ENCODE results near the gene PKD1.

Gene PKD1

DNA sequence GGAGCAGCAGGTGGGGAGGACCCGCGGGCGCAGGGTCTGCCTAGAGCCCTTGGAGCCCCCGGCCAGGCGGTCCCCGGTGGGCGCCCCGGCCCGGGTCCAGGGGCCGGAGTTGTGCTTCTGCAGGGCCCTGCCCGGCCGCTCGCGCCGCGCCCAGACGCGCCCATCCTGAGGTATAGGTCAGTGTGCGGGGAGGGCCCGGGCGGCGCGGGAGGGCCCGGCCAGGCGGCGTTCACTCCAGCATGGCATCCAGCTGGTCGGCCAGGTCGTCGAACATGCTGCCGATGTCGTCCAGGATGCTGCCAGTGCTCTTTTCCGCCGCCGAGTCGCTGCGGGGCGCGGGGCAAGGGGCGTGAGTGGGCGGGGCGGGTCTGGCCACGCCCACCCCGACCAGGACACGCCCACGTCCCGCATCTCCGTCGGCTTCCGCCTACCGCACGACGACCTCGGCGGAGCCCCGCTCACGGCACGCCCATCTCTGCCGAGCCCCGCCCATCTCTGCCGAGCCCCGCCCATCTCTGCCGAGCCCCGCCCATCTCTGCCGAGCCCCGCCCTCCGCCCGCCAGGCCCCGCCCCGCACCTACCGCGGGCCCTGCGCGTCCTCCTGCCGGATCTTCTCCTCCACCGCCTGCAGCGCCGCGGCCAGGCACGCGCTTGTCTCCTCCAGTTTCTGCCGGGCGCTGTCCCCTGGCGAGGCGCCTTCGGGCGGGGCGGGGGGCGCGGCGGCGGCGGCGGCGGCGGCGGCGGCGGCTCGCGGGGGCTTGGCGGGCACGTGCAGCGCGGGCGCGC, 42.8 kb upstream of the PKD1 start:
- no peak overlapping the region for H3K27ac ChIP-seq (ENCODE audit: insufficient read depth, low read depth, low read length, poor library complexity, severe bottlenecking)
- WGBS, 2 experiments, result 66 to 73% methylated on average over 106 of the region's 106 CpGs
- H3K4me3 ChIP-seq (ENCODE audit: insufficient read depth, low read depth, low read length), result no peak overlapping the region
- H3K9me3 ChIP-seq (ENCODE audit: control insufficient read depth, low read length), result no peaks in the 10 kb centered on the region
- H3K27me3 ChIP-seq (ENCODE audit: control insufficient read depth, insufficient read depth, low read length, poor library complexity, severe bottlenecking), result no peaks in the 10 kb centered on the region
- H3K36me3 ChIP-seq (ENCODE audit: control insufficient read depth, insufficient read depth, low read length), result peaks cover 18% of the 10 kb centered on the region
- H3K4me1 ChIP-seq (ENCODE audit: control insufficient read depth, insufficient read depth, low read length), result peaks cover 5% of the 10 kb centered on the region

DNA sequence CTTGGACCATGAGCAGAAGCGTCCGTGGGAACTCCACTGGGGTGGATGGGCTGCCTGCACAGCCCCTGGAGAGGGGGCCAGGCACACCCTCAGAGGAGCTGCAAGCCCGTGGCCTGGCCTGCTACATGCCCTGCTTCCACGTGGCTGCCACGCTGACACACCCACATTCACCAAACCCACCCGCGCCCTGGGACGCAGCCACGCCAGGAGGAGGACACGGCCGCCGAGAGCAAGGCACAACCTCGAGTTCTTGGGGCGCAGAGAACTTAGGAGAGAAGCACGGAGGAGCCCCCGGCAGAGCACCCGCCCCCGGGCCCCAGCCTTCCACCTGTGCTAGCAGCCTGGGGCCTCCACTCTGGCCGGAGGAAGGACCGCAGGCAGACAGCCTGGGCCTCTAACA, 41.9 kb upstream of the PKD1 start:
- no peak overlapping the region for H3K27ac ChIP-seq (ENCODE audit: insufficient read depth, low read depth, low read length, poor library complexity, severe bottlenecking)
- peaks cover 5% of the 10 kb centered on the region for H3K4me1 ChIP-seq (ENCODE audit: control insufficient read depth, insufficient read depth, low read length)
- no peaks in the 10 kb centered on the region for H3K9me3 ChIP-seq (ENCODE audit: control insufficient read depth, low read length)
- no peaks in the 10 kb centered on the region for H3K27me3 ChIP-seq (ENCODE audit: control insufficient read depth, insufficient read depth, low read length, poor library complexity, severe bottlenecking)
- peaks cover 18% of the 10 kb centered on the region for H3K36me3 ChIP-seq (ENCODE audit: control insufficient read depth, insufficient read depth, low read length)
- 95 to 96% methylated on average over 20 of the region's 20 CpGs for WGBS, 2 experiments
- H3K4me3 ChIP-seq (ENCODE audit: insufficient read depth, low read depth, low read length), result no peak overlapping the region

DNA sequence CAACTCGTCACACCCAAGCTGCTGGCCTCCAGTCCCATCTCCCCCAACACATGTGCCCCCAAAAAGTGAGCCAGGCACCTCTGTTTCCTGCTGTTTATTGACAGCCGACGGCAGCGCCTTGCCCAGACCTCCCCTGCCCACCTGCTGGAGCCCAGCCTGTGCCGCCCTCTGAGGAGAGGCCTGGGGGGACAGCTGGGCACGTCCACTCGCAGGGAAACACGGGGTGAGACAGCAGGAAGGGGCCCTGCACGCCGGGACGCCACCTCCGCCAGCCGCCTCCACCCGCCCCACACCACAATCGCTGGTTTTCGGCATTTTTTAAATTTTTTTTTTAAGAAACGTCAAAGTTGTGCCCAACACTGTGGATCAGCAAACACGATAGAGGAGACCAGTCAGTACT, 41.4 kb upstream of the PKD1 start:
- H3K36me3 ChIP-seq (ENCODE audit: control insufficient read depth, insufficient read depth, low read length), result peaks cover 18% of the 10 kb centered on the region
- H3K27ac ChIP-seq (ENCODE audit: insufficient read depth, low read depth, low read length, poor library complexity, severe bottlenecking), result no peak overlapping the region
- WGBS, 2 experiments, result 95% methylated on average over 18 of the region's 18 CpGs
- no peak overlapping the region for H3K4me3 ChIP-seq (ENCODE audit: insufficient read depth, low read depth, low read length)
- H3K4me1 ChIP-seq (ENCODE audit: control insufficient read depth, insufficient read depth, low read length), result peaks cover 5% of the 10 kb centered on the region
- no peaks in the 10 kb centered on the region for H3K27me3 ChIP-seq (ENCODE audit: control insufficient read depth, insufficient read depth, low read length, poor library complexity, severe bottlenecking)
- no peaks in the 10 kb centered on the region for H3K9me3 ChIP-seq (ENCODE audit: control insufficient read depth, low read length)

DNA sequence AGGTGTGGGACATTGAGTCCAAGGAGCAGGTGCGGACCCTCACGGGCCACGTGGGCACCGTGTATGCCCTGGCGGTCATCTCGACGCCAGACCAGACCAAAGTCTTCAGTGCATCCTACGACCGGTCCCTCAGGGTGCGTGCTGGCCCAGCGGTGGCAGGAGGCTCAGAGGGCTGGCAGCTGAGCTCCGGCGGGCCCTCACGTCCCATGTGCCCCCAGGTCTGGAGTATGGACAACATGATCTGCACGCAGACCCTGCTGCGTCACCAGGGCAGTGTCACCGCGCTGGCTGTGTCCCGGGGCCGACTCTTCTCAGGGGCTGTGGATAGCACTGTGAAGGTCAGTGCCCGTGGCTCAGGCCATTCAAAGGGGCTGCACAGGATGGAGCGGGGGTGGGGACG, 40.3 kb upstream of the PKD1 start:
- WGBS, 2 experiments, result 97% methylated on average over 23 of the region's 23 CpGs
- Histone ChIP-seq H3K4me1 (ENCODE audit: control insufficient read depth, insufficient read depth, low read length) (peaks cover under 1% of the 10 kb centered on the region), H3K4me3 (ENCODE audit: insufficient read depth, low read depth, low read length) (no peak overlapping the region), H3K27ac (ENCODE audit: insufficient read depth, low read depth, low read length, poor library complexity, severe bottlenecking) (no peak overlapping the region), H3K36me3 (ENCODE audit: control insufficient read depth, insufficient read depth, low read length) (peaks cover 18% of the 10 kb centered on the region), H3K9me3 (ENCODE audit: control insufficient read depth, low read length) (no peaks in the 10 kb centered on the region), H3K27me3 (ENCODE audit: control insufficient read depth, insufficient read depth, low read length, poor library complexity, severe bottlenecking) (no peaks in the 10 kb centered on the region)

DNA sequence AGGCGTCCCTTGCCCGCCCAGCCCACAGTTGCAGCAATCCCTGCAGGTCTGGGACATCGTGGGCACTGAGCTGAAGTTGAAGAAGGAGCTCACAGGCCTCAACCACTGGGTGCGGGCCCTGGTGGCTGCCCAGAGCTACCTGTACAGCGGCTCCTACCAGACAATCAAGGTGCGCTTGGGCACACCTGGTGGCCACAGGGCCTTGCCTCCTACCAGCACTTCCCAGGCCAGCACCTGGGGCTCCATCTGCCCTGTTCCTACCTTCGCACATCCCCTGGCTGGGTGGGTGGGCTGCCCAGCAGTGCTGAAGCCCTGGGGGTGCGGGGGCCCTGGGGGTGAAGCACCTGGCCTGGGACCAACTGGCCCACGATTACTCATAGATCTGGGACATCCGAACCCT, 39.8 kb upstream of the PKD1 start:
- Histone ChIP-seq H3K27ac (ENCODE audit: insufficient read depth, low read depth, low read length, poor library complexity, severe bottlenecking) (no peak overlapping the region), H3K9me3 (ENCODE audit: control insufficient read depth, low read length) (no peaks in the 10 kb centered on the region), H3K27me3 (ENCODE audit: control insufficient read depth, insufficient read depth, low read length, poor library complexity, severe bottlenecking) (no peaks in the 10 kb centered on the region), H3K4me3 (ENCODE audit: insufficient read depth, low read depth, low read length) (no peak overlapping the region), H3K36me3 (ENCODE audit: control insufficient read depth, insufficient read depth, low read length) (peaks cover 18% of the 10 kb centered on the region), H3K4me1 (ENCODE audit: control insufficient read depth, insufficient read depth, low read length) (no peaks in the 10 kb centered on the region)
- 94 to 96% methylated on average over 10 of the region's 10 CpGs for WGBS, 2 experiments

DNA sequence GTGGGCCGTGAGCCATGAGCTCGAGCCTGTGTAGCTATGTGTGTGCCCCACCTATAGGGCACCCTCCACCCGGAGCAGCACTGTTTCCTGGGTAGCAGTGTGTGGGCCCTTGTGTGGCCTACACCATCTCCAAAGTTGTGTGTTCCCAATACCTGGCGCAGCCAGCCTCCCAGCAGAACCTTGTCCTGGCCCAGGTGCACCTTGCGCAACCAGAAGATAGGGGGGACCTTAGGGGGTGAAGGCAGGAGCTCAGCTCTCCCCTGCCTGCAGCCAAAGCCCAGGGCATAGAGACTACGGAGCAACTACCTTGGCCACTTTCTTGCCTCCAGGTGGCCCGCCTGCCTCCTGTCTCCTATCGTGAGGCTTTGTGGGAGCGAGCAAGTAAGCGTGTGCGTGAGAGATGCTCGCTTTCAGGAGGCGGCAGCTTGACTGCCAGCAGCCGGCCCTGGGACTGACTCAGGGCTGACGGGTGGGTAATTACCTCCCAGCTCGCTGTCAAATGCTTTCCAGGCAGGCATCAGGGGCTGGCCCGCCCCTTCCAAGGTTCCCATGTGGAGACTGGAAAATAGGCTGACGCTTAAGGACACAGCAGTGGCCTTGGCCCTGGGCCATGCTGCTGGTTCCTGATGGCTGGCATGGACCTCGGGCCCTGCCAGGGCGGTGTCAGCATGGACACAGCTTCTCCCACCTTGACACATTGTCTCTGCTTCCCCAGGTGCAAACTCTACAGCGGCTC, 38.9 kb upstream of the PKD1 start:
- WGBS, 2 experiments, result 95 to 96% methylated on average over 21 of the region's 21 CpGs
- H3K27me3 ChIP-seq (ENCODE audit: control insufficient read depth, insufficient read depth, low read length, poor library complexity, severe bottlenecking), result no peaks in the 10 kb centered on the region
- peaks cover 18% of the 10 kb centered on the region for H3K36me3 ChIP-seq (ENCODE audit: control insufficient read depth, insufficient read depth, low read length)
- H3K4me3 ChIP-seq (ENCODE audit: insufficient read depth, low read depth, low read length), result no peak overlapping the region
- no peaks in the 10 kb centered on the region for H3K4me1 ChIP-seq (ENCODE audit: control insufficient read depth, insufficient read depth, low read length)
- H3K27ac ChIP-seq (ENCODE audit: insufficient read depth, low read depth, low read length, poor library complexity, severe bottlenecking), result no peak overlapping the region
- H3K9me3 ChIP-seq (ENCODE audit: control insufficient read depth, low read length), result no peaks in the 10 kb centered on the region

DNA sequence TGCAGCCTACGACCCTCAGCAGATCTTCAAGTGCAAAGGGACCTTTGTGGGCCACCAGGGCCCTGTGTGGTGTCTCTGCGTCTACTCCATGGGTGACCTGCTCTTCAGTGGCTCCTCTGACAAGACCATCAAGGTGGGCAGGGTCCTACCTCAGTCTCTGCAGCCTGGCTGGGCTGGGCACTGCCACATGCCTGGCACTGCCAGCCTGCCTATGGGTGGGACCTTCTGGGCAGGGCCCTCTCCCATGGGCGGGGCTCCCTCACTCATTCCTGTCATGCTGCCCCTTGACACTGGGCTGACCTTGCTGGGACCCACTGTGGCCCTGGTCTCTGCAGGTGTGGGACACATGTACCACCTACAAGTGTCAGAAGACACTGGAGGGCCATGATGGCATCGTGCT, 38.2 kb upstream of the PKD1 start:
- no peaks in the 10 kb centered on the region for H3K4me1 ChIP-seq (ENCODE audit: control insufficient read depth, insufficient read depth, low read length)
- no peak overlapping the region for H3K4me3 ChIP-seq (ENCODE audit: insufficient read depth, low read depth, low read length)
- H3K36me3 ChIP-seq (ENCODE audit: control insufficient read depth, insufficient read depth, low read length), result peaks cover 21% of the 10 kb centered on the region
- no peaks in the 10 kb centered on the region for H3K9me3 ChIP-seq (ENCODE audit: control insufficient read depth, low read length)
- H3K27me3 ChIP-seq (ENCODE audit: control insufficient read depth, insufficient read depth, low read length, poor library complexity, severe bottlenecking), result no peaks in the 10 kb centered on the region
- H3K27ac ChIP-seq (ENCODE audit: insufficient read depth, low read depth, low read length, poor library complexity, severe bottlenecking), result no peak overlapping the region
- WGBS, 2 experiments, result 94 to 97% methylated on average over 4 of the region's 4 CpGs

DNA sequence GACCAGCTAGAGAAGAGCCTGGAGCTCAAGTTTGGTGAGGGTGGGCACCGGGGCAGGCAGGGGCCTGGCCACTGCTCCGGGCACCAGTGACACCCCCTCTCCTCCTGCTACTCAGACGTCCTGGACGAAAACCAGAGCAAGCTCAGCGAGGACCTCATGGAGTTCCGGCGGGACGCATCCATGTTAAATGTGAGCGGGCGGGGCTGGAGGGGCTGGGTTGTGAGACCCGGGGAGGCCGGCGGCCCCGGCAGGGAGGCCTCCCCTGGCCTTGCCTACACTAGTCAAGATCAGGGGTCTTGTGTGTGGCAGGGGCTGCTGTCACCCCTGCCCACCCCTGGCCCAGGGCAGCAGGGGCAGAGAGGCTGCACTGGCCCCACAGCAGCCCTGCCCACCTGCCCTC, 37.7 kb upstream of the PKD1 start:
- 91 to 97% methylated on average over 14 of the region's 14 CpGs for WGBS, 2 experiments
- H3K4me1 ChIP-seq (ENCODE audit: control insufficient read depth, insufficient read depth, low read length), result no peaks in the 10 kb centered on the region
- H3K4me3 ChIP-seq (ENCODE audit: insufficient read depth, low read depth, low read length), result no peak overlapping the region
- no peaks in the 10 kb centered on the region for H3K27me3 ChIP-seq (ENCODE audit: control insufficient read depth, insufficient read depth, low read length, poor library complexity, severe bottlenecking)
- no peaks in the 10 kb centered on the region for H3K9me3 ChIP-seq (ENCODE audit: control insufficient read depth, low read length)
- H3K36me3 ChIP-seq (ENCODE audit: control insufficient read depth, insufficient read depth, low read length), result peaks cover 21% of the 10 kb centered on the region
- no peak overlapping the region for H3K27ac ChIP-seq (ENCODE audit: insufficient read depth, low read depth, low read length, poor library complexity, severe bottlenecking)

DNA sequence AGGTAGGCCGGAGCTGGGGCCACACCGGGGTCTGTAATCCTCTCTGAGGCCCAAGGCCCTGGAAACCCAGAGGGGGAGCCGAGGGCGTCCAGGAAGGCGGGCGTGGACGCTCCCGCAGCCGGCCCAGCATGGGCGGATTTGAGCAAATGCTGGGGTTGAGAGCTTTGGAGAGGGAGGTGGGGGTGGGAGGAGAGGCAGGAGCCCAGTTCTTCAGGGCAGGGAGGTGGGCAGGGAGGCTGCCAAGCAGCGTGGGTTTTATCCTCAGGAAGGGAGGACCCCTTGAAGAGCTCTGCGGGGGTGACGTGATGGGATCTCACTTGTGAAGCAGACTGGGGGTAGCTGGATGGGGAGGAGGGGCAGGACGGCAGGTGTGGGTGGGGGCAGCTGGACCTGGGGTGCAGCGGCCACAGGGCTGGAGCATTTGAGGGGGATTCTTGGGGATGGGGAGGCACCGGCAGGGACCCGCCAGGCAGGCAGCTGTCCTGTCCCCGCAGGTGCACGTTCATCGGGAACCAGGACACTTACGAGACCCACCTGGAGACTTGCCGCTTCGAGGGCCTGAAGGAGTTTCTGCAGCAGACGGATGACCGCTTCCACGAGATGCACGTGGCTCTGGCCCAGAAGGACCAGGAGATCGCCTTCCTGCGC, 37.1 kb upstream of the PKD1 start:
- WGBS, 2 experiments, result 95% methylated on average over 29 of the region's 29 CpGs
- no peaks in the 10 kb centered on the region for H3K27me3 ChIP-seq (ENCODE audit: control insufficient read depth, insufficient read depth, low read length, poor library complexity, severe bottlenecking)
- no peaks in the 10 kb centered on the region for H3K4me1 ChIP-seq (ENCODE audit: control insufficient read depth, insufficient read depth, low read length)
- no peaks in the 10 kb centered on the region for H3K9me3 ChIP-seq (ENCODE audit: control insufficient read depth, low read length)
- H3K36me3 ChIP-seq (ENCODE audit: control insufficient read depth, insufficient read depth, low read length), result peaks cover 21% of the 10 kb centered on the region
- H3K4me3 ChIP-seq (ENCODE audit: insufficient read depth, low read depth, low read length), result no peak overlapping the region
- H3K27ac ChIP-seq (ENCODE audit: insufficient read depth, low read depth, low read length, poor library complexity, severe bottlenecking), result no peak overlapping the region

DNA sequence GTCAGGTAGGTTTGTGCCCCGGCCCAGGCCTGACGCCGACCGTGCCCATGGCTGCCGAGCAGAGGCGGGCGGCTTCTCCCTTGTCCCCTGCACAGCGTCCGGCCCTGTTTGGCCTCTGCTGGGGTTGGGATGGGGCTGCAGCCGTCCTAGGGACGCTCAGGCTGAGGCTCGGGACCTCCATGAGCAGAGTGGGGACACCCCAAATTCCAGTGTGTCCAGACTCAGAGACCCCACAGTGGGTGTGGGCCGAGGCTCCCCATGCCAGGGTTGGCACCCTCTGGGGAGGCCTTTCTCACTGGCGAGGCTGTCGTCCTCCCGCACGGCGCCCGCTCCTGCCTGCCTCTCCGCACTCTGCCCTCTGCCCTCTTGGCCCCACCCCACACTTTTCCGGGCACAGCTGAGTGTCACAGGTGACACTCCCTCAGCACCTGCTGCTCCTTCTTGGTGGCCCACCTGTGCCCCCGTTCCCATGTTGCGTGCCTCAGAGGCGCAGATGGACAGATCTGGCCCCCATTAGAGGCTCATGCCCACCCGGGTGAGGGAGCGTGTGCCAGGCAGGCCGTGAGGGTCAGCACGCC, 36.0 kb upstream of the PKD1 start:
- Histone ChIP-seq H3K9me3 (ENCODE audit: control insufficient read depth, low read length) (no peaks in the 10 kb centered on the region), H3K27ac (ENCODE audit: insufficient read depth, low read depth, low read length, poor library complexity, severe bottlenecking) (no peak overlapping the region), H3K36me3 (ENCODE audit: control insufficient read depth, insufficient read depth, low read length) (peaks cover 21% of the 10 kb centered on the region), H3K4me1 (ENCODE audit: control insufficient read depth, insufficient read depth, low read length) (no peaks in the 10 kb centered on the region), H3K4me3 (ENCODE audit: insufficient read depth, low read depth, low read length) (no peak overlapping the region), H3K27me3 (ENCODE audit: control insufficient read depth, insufficient read depth, low read length, poor library complexity, severe bottlenecking) (no peaks in the 10 kb centered on the region)
- WGBS, 2 experiments, result 96 to 97% methylated on average over 28 of the region's 28 CpGs

Measured in ectodermal cell (in vitro differentiated cells).